Measurements from ENCODE around the gene EXOC3L1.
A peak's percentile ranks its signal among the peaks of the same experiment; 100 is the strongest.

Gene EXOC3L1

GRCh38 chr16:67173808-67174705 lies 15.9 kb downstream of the EXOC3L1 start (continued):
- TF ChIP-seq ZNF2 (tag by site-specific recombination; IDR thresholded peaks at IDR 0.05) (0 out of 2 replicates have a peak, but pooled peaks have one; percentile 44), HOXA7 (CRISPR knock-in tag; IDR thresholded peaks at IDR 0.05; ENCODE audit: borderline replicate concordance) (no peak), ZBTB11 (tag by site-specific recombination; conservative IDR thresholded peaks at IDR 0.05; ENCODE audit: low read depth) (peak; percentile 59), ZIC2 (tag by site-specific recombination; IDR thresholded peaks at IDR 0.05) (peak; percentile 84), ZBTB20 (tag by site-specific recombination; IDR thresholded peaks at IDR 0.05) (peak; percentile 100), ZNF394 (tag by site-specific recombination; IDR thresholded peaks at IDR 0.05; ENCODE audit: borderline replicate concordance) (no peak; the same call in 1 of the 2 replicates), ZNF660 (tag by site-specific recombination; IDR thresholded peaks at IDR 0.05) (peak; percentile 66; the same call in 1 of the 2 replicates), ZEB2 (tag by site-specific recombination; IDR thresholded peaks at IDR 0.05) (0 out of 2 replicates have a peak, but pooled peaks have one; percentile 7), SP3 (tag by site-specific recombination; IDR thresholded peaks at IDR 0.05) (peak; percentile 56; the same call in 1 of the 2 replicates), ZNF530 (tag by site-specific recombination; IDR thresholded peaks at IDR 0.05; ENCODE audit: low read depth) (no peak), PRDM10 (tag by site-specific recombination; IDR thresholded peaks at IDR 0.05) (peak; percentile 41; the same call in 1 of the 2 replicates), ZNF398 (tag by site-specific recombination; IDR thresholded peaks at IDR 0.05) (peak; percentile 29; the same call in 1 of the 2 replicates), CTCF (tag by site-specific recombination; IDR thresholded peaks at IDR 0.05) (peak; percentile 88), ZNF133 (tag by site-specific recombination; IDR thresholded peaks at IDR 0.05) (no peak), ZFP69B (tag by site-specific recombination; IDR thresholded peaks at IDR 0.05) (no peak), HIC1 (tag by site-specific recombination; IDR thresholded peaks at IDR 0.05) (0 out of 2 replicates have a peak, but pooled peaks have one; percentile 36), ZNF48 (tag by site-specific recombination; IDR thresholded peaks at IDR 0.05) (no peak), KLF9 (tag by site-specific recombination; IDR thresholded peaks at IDR 0.05; ENCODE audit: low read depth) (peak; percentile 34; the same call in 1 of the 2 replicates), ZNF302 (tag by site-specific recombination; IDR thresholded peaks at IDR 0.05; ENCODE audit: low read depth) (no peak), ZBTB26 (tag by site-specific recombination; optimal IDR thresholded peaks at IDR 0.05) (peak; percentile 97), ZNF677 (tag by site-specific recombination; IDR thresholded peaks at IDR 0.05) (no peak), ZNF146 (tag by site-specific recombination; IDR thresholded peaks at IDR 0.05) (no peak)

Measured in HEK293 (cell line).